IMR-90 (cell line): ENCODE results near the gene KLHDC10.

ENCODE experiments used
- FOS ChIP-seq: fragments of 150-350 bp; IDR thresholded peaks from 2 replicates; pipeline ENCODE4 v1.6.1; 2016; ENCODE audit warnings: low read depth, low read length
- MAZ ChIP-seq: IDR thresholded peaks from 2 replicates; pipeline ENCODE4 v1.6.1; 2012; ENCODE audit warnings: low read depth, mild to moderate bottlenecking, low read length, improper control_type of control experiment, moderate library complexity, borderline replicate concordance
- MXI1 ChIP-seq: IDR thresholded peaks from 2 replicates; pipeline ENCODE4 v1.6.1; 2012; ENCODE audit warnings: low read depth, mild to moderate bottlenecking, low read length, moderate library complexity, borderline replicate concordance
- POLR2A ChIP-seq: IDR thresholded peaks from 2 replicates; pipeline ENCODE4 v1.6.1; 2012; ENCODE audit warnings: mild to moderate bottlenecking, low read depth, low read length
- RAD21 ChIP-seq: IDR thresholded peaks from 2 replicates; pipeline ENCODE4 v1.6.1; 2012; ENCODE audit warnings: low read length, improper control_type of control experiment
- RCOR1 ChIP-seq: IDR thresholded peaks from 2 replicates; pipeline ENCODE4 v1.6.1; 2012; ENCODE audit warnings: mild to moderate bottlenecking, low read length, improper control_type of control experiment; ENCODE audit not compliant: insufficient replicate concordance
- SMC3 ChIP-seq: fragments of 150-350 bp; IDR thresholded peaks from 2 replicates; pipeline ENCODE4 v1.6.1; 2016; ENCODE audit warnings: low read depth, mild to moderate bottlenecking, antibody characterized with exemption, low read length, moderate library complexity
- TF ChIP-seq, protein P1 (sequence below): conservative IDR thresholded peaks from 2 replicates; pipeline ENCODE4 v1.5.1; 2012; ENCODE audit warnings: mild to moderate bottlenecking, low read depth, low read length, improper control_type of control experiment

DNA sequence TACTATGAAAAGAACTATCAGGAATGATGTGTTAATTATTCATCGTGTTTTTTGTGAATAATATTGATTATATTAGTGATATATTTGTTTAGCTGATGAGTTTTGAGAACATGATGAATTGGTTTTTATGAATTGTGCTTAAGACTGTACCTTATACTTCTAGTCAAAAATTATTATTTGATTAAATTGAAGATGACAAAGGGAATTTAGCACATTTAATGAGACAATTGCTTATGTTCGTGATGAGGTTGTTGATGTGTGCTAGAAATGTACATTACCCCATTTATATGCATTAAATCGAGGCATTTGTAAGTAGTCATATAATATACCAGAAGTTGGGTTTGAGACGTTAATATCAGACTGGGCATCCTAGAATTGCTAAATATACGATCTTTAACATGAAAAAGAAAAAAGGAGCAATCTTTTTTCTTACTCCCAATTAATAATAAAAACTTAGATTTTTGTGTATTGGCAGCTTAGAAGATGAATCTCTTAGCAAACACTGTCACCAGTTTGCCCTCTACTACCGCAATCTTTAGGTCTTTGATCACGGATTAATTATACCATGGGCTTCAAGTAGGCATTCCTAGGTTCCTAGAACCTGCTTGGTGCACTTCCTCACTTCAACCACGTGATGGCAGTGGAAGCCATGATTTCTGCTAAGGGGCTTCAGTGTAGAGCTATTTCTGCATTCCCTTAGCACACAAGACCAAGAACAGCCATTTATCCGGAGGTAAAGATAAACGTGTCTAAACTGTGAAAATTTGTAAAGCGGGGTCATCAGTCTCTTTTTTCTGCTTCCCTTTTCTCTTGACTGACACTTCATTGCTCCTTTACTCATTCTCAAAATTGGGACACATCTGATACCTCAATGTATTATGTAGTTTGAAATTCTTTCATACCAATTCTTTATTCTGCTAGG is 1.6 kb downstream of the KLHDC10 start:
- TF ChIP-seq, protein P1, sequence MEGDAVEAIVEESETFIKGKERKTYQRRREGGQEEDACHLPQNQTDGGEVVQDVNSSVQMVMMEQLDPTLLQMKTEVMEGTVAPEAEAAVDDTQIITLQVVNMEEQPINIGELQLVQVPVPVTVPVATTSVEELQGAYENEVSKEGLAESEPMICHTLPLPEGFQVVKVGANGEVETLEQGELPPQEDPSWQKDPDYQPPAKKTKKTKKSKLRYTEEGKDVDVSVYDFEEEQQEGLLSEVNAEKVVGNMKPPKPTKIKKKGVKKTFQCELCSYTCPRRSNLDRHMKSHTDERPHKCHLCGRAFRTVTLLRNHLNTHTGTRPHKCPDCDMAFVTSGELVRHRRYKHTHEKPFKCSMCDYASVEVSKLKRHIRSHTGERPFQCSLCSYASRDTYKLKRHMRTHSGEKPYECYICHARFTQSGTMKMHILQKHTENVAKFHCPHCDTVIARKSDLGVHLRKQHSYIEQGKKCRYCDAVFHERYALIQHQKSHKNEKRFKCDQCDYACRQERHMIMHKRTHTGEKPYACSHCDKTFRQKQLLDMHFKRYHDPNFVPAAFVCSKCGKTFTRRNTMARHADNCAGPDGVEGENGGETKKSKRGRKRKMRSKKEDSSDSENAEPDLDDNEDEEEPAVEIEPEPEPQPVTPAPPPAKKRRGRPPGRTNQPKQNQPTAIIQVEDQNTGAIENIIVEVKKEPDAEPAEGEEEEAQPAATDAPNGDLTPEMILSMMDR: peak; percentile 93
- TF ChIP-seq RAD21 (peak; percentile 98), POLR2A (peak; percentile 34; the same call in 1 of the 2 replicates), MXI1 (no peak), FOS (no peak), SMC3 (peak; percentile 96), RCOR1 (no peak), MAZ (no peak)
